Panc1 (cell line): ENCODE data around the gene DDIAS. TPM values are rescaled to one million over a fixed set of nuclear protein-coding genes. Genes with fewer than 3 reads are reported as not detected.

ENCODE experiments used
- ATAC-seq: fragments of 200-7000 bp; cut with Tn5 transposase; 2 replicates; pipeline ENCODE4 v1.9.1; 2020; ENCODE audit warnings: mild to moderate bottlenecking, moderate library complexity
- BruUV-seq: library from RNA; stranded (reverse); fragments of 400-500 nt; replicated peaks from 2 replicates; lab custom pipeline; 2021; lab: Mats Ljungman, UMichigan
- CTCF ChIA-PET: fragments of 300-600 bp; sonication (Branson Sonifier 250); formaldehyde crosslinking; loops from one replicate; lab custom pipeline; 2022; ENCODE audit warnings: antibody characterized with exemption; lab: Charles Lee
- POLR2A ChIA-PET: fragments of 300-600 bp; sonication (Branson Sonifier 250); formaldehyde crosslinking; loops from one replicate; lab custom pipeline; 2022; ENCODE audit warnings: antibody characterized with exemption; lab: Charles Lee
- DNase-seq: peaks from one replicate; pipeline ENCODE4 v3.0.0-alpha.2; 2010; ENCODE audit warnings: low read depth, low spot score
- H3K27ac ChIP-seq: 2 replicates; pipeline ENCODE4 v1.5.1; 2011; ENCODE audit warnings: mild to moderate bottlenecking, low read length, inconsistent platforms
- H3K27me3 ChIP-seq: fragments of 200-500 bp; sonication (Bioruptor generic); 2 replicates; pipeline ENCODE4 v1.6.0; 2014; ENCODE audit warnings: low read length, inconsistent platforms; ENCODE audit not compliant: control insufficient read depth, insufficient read depth
- H3K36me3 ChIP-seq: fragments of 200-500 bp; sonication (Bioruptor generic); 2 replicates; pipeline ENCODE4 v1.5.1; 2014; ENCODE audit warnings: inconsistent platforms, mild to moderate bottlenecking, low read length, moderate library complexity; ENCODE audit not compliant: control insufficient read depth, insufficient read depth
- H3K4me1 ChIP-seq: 2 replicates; pipeline ENCODE4 v1.5.1; 2011; ENCODE audit warnings: inconsistent platforms, mild to moderate bottlenecking, low read length, moderate library complexity; ENCODE audit not compliant: control insufficient read depth, insufficient read depth
- H3K4me3 ChIP-seq, 2 experiments: 2 replicates each; pipeline ENCODE4 v1.5.1; 2011 to 2012; ENCODE audit warnings: low read depth in 2 of 2, low read length in 2 of 2, mild to moderate bottlenecking in 2 of 2, inconsistent platforms in 1 of 2, moderate library complexity in 1 of 2
- H3K9me3 ChIP-seq: fragments of 200-500 bp; sonication (Bioruptor generic); 2 replicates; pipeline ENCODE4 v1.5.1; 2014; ENCODE audit warnings: low read depth, mild to moderate bottlenecking, inconsistent platforms, low read length, moderate library complexity; ENCODE audit not compliant: control insufficient read depth, insufficient read depth
- POLR2AphosphoS5 ChIP-seq: IDR thresholded peaks from 2 replicates; pipeline ENCODE4 v1.6.1; 2012; ENCODE audit warnings: mild to moderate bottlenecking, low read depth, low read length, moderate library complexity
- REST ChIP-seq, 2 experiments: IDR thresholded peaks; 2 replicates each; pipeline ENCODE4 v1.6.1; 2011 to 2012; ENCODE audit warnings: low read depth in 2 of 2, control low read depth in 1 of 2, low read length in 1 of 2, mild to moderate bottlenecking in 1 of 2, moderate library complexity in 1 of 2; ENCODE audit not compliant: insufficient read depth in 1 of 2
- SIN3A ChIP-seq: IDR thresholded peaks from 2 replicates; pipeline ENCODE4 v1.6.1; 2012; ENCODE audit warnings: low read depth, mild to moderate bottlenecking, low read length, moderate library complexity, borderline replicate concordance; ENCODE audit not compliant: insufficient read depth
- TCF7L2 ChIP-seq: IDR thresholded peaks from 2 replicates; pipeline ENCODE4 v1.6.1; 2011; ENCODE audit warnings: mild to moderate bottlenecking, low read depth, low read length, inconsistent platforms
- in situ Hi-C: cut with HindIII; loops from 2 replicates; pipeline ENCODE4 v1.10.0; 2016; ENCODE audit warnings: low sequenced_read_pairs, low pct_unique_long_range_greater_than_20kb
- intact Hi-C: fragments of 100-400 bp; cut with micrococcal nuclease; formaldehyde crosslinking; loops from one replicate; pipeline ENCODE4 v1.10.0; 2022; ENCODE audit not compliant: unreplicated experiment
- total RNA-seq: library from RNA; stranded (reverse); gene quantifications from one replicate; pipeline ENCODE4 v1.2.1, GENCODE V29; 2021; ENCODE audit not compliant: unreplicated experiment
- TF ChIP-seq, protein P1 (sequence below): fragments of 450-650 bp; IDR thresholded peaks from 2 replicates; pipeline ENCODE4 v1.5.1; 2017; ENCODE audit warnings: mild to moderate bottlenecking

The DDIAS gene
- total RNA-seq, 1 experiment from 2014 or later: 22.9 TPM

DNA sequence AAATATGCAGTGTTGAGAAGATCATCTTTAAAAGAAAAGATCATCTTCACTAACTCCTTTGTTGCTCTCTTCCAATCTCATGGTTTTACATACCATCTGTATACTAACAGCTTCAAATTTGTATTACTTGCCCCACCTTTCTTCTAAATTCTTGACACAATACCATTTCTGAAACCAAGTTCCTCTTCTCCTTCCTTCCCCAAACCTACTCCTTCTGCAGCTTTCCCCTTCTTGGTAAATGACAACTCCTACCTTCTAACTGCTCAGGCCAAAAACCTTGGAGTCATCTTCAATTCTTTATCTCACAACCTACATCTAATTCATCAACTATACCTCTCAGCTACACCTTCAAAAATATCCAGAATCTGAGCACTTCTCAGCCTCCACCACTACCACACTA is 10.6 kb upstream of the DDIAS start:
- Histone ChIP-seq H3K36me3 (no peaks in the 10 kb centered on the region), H3K27me3 (no peaks in the 10 kb centered on the region), H3K4me1 (no peaks in the 10 kb centered on the region), H3K27ac (no peak overlapping the region), H3K4me3 (no peak overlapping the region), H3K9me3 (no peaks in the 10 kb centered on the region)
- no TSS peak for BruUV-seq
- intact Hi-C loops (no loop called here), in situ Hi-C loops (no loop called here)
- DNase-seq (no peak), ATAC-seq (no peak)
- TF ChIP-seq, protein P1, sequence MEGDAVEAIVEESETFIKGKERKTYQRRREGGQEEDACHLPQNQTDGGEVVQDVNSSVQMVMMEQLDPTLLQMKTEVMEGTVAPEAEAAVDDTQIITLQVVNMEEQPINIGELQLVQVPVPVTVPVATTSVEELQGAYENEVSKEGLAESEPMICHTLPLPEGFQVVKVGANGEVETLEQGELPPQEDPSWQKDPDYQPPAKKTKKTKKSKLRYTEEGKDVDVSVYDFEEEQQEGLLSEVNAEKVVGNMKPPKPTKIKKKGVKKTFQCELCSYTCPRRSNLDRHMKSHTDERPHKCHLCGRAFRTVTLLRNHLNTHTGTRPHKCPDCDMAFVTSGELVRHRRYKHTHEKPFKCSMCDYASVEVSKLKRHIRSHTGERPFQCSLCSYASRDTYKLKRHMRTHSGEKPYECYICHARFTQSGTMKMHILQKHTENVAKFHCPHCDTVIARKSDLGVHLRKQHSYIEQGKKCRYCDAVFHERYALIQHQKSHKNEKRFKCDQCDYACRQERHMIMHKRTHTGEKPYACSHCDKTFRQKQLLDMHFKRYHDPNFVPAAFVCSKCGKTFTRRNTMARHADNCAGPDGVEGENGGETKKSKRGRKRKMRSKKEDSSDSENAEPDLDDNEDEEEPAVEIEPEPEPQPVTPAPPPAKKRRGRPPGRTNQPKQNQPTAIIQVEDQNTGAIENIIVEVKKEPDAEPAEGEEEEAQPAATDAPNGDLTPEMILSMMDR: no peak
- no peak for TF ChIP-seq TCF7L2
- TF ChIP-seq SIN3A: no peak
- TF ChIP-seq REST (IDR thresholded peaks at IDR 0.05; ENCODE audit: insufficient read depth in 1 of 2, low read depth in 2 of 2, low read length in 1 of 2): no peak
- TF ChIP-seq POLR2AphosphoS5: no peak
- ChIA-PET POLR2A (no interaction called here), CTCF (no interaction called here)

DNA sequence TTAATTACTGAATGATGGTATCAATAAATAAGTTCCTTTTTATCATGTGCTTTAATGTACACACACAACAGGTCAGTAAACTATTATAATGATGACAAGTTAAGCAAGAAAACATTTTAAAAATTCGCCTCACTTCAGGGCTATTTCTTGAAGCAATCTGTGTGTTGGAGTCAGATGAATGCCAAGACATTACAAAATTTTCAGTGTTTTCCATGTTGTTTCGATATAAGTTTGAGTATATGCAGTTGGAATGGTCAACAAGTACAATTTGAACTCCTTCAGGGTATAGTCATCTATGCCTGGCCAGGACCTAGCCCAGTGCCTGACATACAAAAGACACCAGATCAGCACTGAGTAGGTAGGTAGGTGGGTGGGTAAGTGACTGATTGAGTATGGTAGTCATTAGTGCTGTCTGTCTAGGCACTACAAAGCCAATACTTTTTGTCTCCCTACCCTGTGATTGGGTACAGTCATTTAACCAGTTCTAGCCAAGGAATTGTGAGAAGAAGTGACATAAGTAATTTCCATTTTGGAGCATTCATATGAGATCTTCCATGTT is 8.8 kb upstream of the DDIAS start:
- Histone ChIP-seq H3K4me3 (no peak overlapping the region), H3K27ac (no peak overlapping the region), H3K9me3 (no peaks in the 10 kb centered on the region), H3K36me3 (no peaks in the 10 kb centered on the region), H3K27me3 (no peaks in the 10 kb centered on the region), H3K4me1 (no peaks in the 10 kb centered on the region)
- CTCF ChIA-PET: no interaction called here
- ATAC-seq: no peak; the same call in 1 of the 2 replicates
- intact Hi-C loops (no loop called here), in situ Hi-C loops (no loop called here)
- no TSS peak for BruUV-seq
- POLR2A ChIA-PET: no interaction called here
- TF ChIP-seq, protein P1: no peak
- TF ChIP-seq REST (IDR thresholded peaks at IDR 0.05; ENCODE audit: insufficient read depth in 1 of 2, low read depth in 2 of 2, low read length in 1 of 2): no peak
- TF ChIP-seq SIN3A: no peak
- TF ChIP-seq POLR2AphosphoS5: no peak
- TF ChIP-seq TCF7L2: no peak
- no peak for DNase-seq
